Right renal pelvis (tissue), 4 donors: ENCODE measurements around the gene ATP6V0A4. TPM values are rescaled to one million over a fixed set of nuclear protein-coding genes. Genes with fewer than 3 reads are reported as not detected.
"Not testable (repeated sequence)": the region's sequence is repeated elsewhere in the genome, so short reads cannot be mapped to it uniquely, and the experiment has no call there.

Experiments used
- DNase-seq, 4 donors: peaks; one replicate each; pipeline ENCODE4 v3.0.0-alpha.2; 2013; ENCODE audit warnings: low read depth in 4 of 4, low spot score in 3 of 4, missing footprints in 1 of 4
- polyA plus RNA-seq, 4 donors: library from polyadenylated mRNA; unstranded; fragments of 120-200 nt; gene quantifications; one replicate each; pipeline ENCODE4 v1.2.1, GENCODE V29; 2013; ENCODE audit not compliant: insufficient read length in 4 of 4

ATP6V0A4 gene
- polyA plus RNA-seq, 4 donors = 67.5 to 80.5 (median 76.9) TPM

DNA sequence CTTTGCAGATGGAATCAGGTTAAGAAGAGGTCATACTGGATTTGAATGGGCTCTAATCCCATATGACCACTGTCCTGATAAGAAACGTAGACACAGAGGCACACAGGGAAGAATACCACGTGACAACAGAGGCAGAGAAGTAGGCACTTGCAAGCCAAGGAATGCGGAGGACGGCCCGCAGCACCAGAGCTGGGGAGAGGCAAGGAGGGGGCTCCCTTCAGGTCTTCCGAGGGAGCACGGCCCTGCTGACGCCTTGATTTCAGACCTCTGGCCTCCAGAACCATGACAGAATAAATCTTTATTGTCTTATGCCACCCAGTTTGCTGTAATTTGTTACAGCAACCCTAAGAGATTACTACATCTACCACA, 44.9 kb downstream of the ATP6V0A4 start:
- no peak for DNase-seq

DNA sequence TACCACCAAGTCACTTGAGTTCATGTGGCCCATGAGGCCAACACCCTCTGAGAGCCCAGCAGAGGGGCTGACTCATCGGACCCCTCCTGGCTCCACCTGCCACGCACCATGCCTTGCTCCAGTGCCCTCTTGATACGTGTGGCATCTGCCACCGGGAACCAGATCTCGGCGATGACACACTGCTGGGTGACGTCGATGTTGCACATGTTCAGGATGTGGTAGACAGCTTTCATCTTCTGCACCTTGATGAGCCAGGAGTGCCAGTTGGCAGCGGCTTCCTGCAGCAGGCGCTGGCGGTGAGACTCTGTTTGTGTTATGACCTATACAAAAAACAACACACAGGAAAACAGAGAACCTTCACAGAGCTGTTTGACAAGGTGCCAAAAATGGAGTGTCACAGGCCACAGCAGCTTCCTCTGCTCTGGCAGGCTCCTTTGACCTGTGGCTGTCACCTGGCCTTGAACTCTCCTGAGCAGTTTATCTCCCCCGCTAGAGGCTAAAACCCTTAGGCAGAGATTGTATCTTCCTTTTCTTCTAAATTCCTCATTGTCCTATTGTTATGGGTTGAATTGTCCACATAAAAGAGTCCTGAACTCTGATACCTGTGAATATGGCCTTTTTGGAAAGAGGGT, 45.4 kb downstream of the ATP6V0A4 start:
- DNase-seq = no peak

DNA sequence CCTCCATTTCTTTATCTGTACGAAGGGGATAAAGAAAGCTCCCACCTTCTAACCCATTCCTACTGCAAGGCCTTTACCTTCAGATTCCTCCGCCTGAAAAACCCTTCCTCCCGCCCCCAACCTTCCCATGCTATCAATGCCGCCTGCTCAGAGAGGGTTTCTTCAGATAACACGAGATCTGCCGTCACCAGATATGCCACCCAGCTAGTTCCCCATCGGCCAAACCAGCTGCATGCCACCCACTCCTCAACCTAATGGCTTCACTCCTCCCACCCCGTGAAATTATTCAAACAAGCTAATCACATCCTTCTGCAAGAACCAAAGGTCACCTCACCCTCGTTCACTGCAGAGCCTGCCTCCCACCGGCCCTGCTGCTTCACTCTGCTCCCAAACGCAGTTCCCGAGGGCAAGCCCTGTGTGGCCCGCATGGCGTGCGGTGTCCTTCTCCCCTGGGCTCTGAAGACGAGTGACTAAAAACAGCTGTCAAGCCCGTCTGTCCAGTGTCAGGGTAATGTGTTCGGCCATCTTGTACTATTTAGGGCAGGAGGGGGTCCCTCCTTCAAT, 47.0 kb downstream of the ATP6V0A4 start:
- no peak for DNase-seq

DNA sequence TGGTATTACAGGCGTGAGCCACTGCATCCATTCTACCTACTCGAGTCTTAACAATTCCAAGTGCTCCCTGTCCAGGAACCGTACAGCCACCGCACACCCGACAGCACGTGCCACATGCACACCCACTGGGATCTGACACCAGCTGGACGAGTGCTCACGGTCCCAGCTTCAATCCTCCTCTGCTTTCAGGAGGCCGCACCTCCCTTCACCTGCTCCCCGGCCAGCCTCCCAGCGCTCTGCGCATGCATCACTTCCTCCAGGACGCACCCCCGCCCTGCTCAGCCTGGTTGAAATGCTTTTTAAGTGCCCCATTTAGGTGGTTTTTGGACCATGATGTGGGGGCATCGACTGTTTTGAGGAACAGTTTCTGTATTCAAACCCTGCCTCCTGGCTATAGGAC, 47.5 kb downstream of the ATP6V0A4 start:
- no peak for DNase-seq

DNA sequence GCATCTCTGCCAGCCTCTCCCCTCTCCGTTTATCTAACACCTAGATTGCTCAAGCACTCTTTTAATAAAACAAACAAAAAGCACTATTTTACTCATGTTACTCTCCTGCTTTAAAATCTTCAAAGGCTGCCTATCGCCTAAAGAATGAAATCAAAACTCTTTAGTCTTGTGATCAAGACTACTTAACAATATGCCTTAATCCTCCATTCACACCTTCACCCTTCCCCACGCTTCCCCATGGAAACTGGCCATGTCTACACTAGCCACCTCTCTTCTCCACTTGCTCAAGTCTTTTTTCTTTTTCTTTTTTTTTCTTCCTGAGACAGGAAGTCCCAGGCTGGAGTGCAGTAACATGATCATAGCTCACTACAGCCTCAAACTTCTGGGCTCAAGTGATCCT, 48.0 kb downstream of the ATP6V0A4 start:
- no peak for DNase-seq

DNA sequence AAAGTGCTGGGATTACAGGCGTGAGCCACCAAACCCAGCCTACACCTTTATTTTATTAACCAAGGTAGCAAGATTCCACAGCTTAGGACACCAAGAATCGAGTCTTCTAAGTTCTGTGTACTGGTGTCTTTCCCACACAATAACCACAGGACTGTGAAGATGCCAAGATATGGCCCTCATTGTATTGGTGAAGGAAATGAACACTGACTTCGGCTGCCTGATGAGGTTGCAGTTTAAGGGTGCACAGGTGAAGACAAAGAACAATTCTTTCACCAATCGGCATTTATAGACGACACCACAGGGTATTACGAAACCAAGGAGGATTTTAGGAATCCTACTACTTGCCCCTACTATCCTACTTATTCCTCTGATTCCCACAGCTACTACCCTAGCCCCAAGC, 49.3 kb downstream of the ATP6V0A4 start:
- no peak for DNase-seq

DNA sequence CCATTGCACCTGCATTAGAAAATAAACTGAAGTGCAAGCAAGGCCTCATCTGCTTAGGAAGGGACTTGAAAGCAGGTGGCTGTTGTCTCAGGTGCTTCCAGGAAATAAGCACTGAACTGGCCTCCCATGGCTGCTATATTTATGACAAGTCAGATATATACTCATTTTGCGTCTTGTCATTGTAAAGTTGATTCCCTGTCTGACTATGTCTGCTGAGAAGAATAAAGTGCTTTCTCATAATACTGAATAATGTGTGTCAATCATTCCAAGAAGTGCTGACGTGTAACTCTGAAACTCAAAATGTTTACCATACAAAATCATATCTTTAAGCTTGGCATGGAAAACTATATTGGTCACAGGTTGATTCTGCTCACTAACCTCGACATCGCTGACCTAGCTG, 51.9 kb downstream of the ATP6V0A4 start:
- no peak for DNase-seq

DNA sequence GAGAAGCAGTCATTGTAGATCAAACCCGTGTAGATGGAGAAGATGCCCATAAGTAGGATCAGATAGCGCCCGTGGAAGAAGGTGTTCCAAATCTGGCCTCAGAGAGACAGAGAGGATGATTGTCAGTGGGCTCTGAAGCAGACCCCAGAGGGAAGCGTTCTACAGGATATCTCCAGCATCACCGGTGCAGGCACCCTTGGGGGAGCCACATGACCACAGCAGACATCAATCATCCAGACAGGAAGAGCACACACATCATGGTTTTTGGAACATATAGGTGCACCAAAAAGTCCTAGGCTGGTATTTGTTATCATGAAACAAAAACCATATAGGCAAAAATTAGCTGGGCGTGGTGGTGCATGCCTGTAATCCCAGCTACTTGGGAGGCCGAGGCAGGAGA, 52.8 kb downstream of the ATP6V0A4 start:
- DNase-seq = no peak

DNA sequence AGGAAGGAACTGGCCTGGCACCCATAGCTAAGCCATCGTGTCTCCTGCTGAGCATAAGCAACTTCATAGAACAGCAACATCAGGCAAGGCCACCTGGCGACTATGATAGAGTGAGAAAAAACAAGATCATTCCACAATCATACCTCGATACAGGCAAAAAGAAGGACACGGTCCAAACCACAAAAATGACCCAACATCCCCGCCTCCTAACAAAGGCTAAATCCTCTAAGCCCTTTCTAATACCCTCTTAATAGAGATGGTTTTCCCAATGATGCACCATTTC, 56.6 kb downstream of the ATP6V0A4 start:
- no peak for DNase-seq

DNA sequence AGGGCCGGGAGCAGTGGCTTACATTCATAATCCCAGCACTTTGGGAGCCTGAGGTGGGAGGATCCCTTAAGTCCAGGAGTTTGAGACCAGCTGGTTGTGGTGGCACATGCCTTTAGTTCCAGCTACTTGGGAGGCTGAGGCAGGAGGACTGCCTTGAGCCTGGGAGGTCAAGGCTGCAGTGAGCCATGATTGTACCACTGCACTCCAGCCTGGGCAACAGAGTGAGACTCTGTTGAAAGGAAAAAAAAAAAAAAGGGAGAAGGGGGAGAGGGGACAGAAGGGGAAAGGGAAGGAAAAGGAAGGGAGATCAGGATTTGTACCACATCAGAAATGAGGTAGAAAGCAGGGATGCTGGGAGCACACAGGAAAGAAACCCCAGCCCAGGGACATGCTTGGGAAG, 58.1 kb downstream of the ATP6V0A4 start:
- no peak for DNase-seq

DNA sequence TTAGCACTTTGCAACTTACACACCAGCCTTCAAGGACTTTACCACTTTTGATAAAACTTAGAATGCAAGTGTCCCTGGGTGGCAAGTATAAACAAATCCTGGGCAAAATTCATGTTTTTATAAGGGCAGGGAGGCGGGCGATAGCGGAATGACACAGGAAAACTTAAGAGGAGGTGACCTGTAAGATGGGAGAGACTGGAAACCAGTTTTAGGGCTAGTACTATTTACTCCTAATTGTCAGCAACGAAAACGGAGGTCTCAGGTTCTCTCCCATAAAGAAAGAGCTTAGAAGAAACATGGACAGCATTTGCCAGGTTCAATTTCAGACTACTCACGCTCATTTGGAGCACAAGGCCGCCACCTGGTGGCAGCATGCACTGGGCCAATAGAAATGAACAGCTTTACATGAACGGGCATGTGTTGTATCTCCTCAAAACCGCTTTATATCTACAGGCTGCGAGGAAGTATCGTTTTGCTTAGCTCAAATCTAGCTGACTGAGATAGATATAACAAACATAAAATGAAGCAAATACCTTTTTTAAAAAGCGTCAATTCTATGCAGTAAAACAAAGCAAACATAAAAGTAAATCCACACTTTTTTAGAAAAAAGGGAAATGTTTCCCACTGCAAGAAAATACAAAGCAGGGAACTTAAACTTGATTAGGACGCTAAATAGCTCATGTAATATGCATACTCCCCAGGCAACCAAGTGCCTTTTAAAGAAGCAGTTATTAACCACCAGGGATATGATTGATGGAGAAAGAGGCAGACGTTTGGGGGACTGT, 59.3 kb downstream of the ATP6V0A4 start:
- DNase-seq = peak; percentile 83 to 88 (median 86)

DNA sequence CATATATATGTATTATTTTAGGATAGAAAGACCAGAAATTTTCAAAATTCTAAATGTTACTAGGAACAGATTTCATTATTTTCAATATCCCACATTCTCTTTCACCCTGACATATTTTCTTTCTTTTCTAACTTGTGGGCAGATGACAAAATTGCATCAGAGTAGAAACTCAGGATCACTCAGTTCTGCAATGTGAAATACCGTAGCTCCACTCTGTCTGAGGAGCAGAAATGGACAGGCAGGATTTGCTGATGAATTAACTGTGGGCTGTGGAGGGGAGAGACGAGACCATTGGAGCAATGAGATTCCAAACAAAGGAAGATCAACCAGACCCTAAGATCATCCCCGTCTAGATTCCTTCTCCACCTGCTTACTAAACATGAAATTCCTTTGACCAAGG, 59.9 kb downstream of the ATP6V0A4 start:
- DNase-seq = no peak

DNA sequence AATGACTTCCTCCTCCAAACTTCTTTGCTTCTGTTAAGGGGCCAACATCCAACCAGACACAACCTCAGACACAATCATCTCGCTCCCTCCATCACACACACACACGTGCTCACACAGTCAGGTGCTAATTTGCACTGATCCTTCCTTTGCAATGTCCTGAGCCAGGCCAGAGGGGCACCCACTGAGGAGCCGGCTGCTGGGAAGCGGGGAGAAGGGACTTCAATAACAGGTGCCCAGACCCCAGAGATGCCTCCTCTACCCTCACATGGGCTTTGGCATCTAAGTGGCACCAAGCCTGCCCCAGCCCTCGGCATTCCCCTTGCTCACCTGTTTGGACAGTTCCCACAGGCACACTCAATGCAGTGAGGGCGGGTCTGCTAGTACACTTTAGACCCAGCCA, 62.6 kb downstream of the ATP6V0A4 start:
- DNase-seq = no peak

DNA sequence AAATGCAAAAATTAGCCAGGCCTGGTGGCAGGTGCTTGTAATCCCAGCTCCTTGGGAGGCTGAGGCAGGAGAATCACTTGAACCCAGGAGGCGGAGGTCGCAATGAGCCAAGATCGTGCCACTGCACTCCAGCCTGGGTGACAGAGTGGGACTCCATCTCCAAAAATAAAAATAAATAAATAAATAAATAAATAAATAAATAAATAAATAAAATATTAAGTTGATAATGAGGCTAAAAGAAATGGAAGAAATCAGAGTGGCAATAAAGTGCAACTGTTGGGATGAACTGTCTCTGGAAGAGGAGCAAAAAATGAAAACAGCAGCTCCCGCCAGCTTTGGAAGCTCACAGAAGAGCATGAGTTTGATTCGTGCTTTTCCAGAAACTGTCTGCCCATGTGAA, 66.3 kb downstream of the ATP6V0A4 start:
- not testable (repeated sequence) for DNase-seq

DNA sequence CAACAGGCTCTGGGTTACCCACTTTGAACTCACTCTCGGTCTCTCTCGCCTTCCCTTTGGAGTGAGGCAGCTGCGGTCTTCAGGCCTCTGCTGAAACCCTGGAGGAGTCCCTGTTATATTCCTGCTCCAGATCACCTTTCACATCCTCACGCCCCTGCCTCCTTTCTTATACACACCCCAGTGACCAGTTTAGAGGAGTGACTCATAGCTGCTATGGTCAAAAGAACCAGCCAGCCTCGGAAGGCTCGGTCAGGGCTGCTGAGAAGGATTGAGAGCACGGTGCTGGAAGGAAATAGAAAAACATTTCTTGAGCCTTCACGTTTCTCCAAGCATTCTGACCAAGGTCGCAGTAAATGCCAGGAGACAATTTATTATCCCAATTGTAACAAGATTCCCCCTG, 68.6 kb downstream of the ATP6V0A4 start:
- no peak for DNase-seq

DNA sequence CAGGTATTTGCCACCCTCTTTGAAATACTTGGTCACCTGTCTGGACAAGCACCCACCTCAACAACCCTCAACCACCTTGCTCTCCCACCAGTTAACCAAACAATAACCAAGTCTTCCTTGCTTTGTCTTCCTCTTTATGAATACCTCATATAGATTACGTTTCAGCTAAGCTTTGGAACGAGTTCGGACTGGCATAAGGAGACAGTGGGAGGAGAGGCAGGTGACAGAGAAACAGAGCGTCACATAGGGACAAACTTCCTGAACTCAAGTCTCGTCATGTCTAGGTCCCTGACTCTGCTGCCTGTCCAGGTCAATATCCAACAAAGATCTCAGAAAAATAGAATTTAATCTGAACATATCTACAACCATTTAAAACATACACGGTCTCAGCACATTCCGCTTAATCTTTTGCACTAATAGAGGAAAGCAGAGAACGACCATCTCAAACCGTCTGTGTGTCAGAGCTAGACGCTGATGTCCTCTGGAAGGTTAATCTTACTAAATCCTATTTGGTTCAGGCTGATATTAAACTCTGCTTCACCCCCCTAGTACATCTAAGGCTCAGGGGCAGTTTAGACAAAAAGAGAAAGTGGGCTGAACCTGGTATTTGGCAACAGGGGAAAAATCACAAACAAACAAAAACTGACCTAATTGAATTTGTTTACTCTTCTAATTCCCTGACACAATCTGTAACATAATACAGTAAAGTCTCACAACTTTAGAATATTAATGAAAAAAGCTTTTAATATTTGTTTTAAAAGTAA, 70.5 kb downstream of the ATP6V0A4 start:
- DNase-seq = no peak

DNA sequence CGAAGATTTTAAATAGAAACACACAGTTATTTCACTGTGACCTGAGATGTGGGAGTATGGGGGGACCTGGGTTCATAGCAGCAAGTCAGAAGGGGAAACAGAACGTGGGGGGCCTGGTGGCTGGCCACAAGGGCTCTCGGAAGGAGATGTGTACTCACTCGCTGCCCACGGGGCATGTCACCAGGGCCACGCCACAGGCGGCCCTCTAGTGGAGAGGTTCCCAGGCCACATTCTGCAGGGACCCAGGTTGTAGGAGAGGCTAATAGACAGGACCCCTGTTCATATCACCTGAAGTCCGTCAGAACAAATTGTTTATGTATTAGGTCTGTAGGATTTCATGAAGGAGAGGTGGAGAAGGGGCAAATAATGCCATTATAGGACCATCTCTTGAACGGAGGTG, 71.7 kb downstream of the ATP6V0A4 start:
- DNase-seq = no peak

DNA sequence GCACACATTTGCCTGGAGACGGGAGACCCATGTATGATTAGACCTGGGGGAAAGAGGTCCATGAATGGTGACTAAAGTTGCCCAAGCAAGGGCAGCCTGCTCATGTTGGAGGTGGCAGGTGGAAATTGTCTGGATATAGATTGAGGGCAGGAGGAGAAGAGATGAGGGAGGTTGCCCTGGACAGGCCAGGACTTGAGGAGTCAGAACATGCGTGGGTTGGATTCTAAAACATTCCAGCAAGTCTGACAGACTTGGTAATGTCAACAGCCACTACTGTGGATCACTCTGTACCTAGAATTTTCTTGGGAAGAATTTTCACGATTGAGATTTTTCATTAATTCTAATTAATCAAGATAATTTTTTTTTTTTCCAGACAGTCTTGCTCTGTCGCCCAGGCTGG, 77.7 kb downstream of the ATP6V0A4 start:
- no peak for DNase-seq

DNA sequence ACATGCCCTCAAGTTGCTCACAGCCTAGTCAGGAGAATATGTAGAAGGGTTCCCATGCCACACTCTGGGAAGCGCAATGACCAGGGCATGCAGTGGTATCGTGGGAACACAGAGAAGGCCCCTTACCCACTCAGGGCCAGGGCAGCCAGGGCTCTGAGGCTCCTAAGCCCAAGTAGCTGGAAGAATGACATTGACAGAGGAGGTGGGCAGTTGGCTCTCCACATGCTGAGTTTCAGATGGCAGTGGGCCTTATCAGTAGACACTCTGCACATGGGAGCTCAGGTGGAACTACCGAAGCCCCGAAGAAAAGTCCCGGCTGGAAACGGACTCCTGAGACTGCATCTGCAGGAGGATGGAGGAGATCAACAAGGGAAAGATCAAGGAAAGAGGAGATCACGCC, 81.1 kb downstream of the ATP6V0A4 start:
- DNase-seq = no peak

DNA sequence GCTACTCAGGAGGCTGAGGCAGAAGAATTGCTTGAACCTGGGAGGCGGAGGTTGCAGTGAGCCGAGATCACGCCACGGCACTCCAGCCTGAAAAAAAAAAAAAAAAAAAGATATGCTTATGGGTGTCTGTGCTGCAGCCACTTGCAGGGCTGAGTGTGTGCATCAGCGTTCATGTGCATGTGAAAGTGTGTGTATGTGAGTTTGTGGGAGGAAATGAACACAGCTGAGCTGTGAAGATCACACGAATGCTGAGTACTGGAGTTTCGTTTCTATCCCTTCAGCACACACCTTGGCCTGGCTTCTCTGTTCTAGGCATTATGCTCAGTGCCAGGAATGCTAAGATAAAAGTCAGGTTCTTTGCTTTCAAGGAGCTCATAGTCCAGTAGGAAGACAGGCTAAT, 84.8 kb downstream of the ATP6V0A4 start:
- no peak for DNase-seq

DNA sequence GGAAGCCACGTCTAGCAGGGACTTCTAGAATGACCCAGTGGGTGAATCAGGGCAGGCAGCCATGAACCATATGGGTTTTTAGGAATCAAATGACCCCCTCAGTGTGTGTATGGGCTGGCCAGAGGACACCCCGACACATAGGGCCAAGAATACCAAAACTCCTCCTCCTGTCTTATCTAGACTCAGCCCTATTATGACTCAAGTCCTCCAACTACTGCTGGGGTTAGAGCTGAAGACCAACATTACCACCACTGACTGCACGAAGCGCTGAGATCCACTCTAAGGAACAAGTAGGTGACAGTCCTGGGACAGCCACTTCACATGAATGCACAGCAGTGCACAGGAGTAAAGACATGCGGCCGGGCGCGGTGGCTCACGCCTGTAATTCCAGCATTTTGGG, 85.3 kb downstream of the ATP6V0A4 start:
- no peak for DNase-seq
